ENCODE measurements around the gene YAP1. TPM values are rescaled to one million over a fixed set of nuclear protein-coding genes. Genes with fewer than 3 reads are reported as not detected.

YAP1 gene
- polyA plus RNA-seq, 3 donors = not detected

DNA sequence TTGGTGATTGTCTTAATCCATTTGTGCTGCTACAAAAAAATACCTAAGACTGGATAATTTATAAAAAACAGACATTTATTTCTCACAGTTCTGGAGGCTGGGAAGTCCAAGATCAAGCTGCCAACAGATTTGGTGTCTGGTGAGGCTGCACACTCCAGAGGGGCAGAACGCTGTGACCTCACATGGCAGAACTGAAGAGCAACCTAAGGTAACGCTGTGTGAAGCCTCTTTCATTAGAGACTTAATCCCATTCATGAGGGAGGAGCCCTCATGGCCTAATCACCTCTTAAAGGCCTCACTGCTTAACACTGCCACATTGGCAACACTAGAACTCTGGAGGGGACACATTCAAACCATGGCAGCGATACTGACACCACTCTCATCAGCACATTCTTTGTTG lies 164.4 kb downstream of the YAP1 start:
- no peak for DNase-seq

DNA sequence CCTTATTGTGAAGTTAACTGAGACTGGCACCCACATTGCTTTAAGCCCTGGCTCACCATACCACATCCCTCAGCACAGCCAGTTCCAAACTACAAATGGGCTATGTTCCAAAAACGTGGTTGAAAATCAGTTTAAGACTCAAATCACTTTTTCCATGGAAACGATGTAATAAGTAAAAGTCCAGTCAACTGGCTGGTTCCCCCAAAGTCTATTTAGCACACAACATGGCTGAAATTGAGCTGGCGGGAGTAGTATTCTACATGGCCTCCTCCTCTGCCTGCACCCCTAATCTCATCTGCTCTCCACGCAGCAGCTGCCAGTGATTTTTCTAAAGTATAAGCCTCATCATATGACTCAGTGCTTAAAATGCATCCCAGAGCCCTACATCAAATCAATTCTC lies 166.1 kb downstream of the YAP1 start:
- DNase-seq = no peak
- Histone ChIP-seq H3K79me2 (ENCODE audit: insufficient read depth, low read length) (no peaks in the 10 kb centered on the region), H3K9ac (ENCODE audit: insufficient read depth, low read length, poor library complexity, severe bottlenecking) (no peak overlapping the region), H2AFZ (ENCODE audit: insufficient read depth, low read depth, low read length, poor library complexity, severe bottlenecking) (no peak overlapping the region), H3K36me3 (replicated peaks in 1 of 2; ENCODE audit: control insufficient read depth in 1 of 2, insufficient read depth in 2 of 2, low read length in 2 of 2) (no peaks in the 10 kb centered on the region), H3K27ac (ENCODE audit: low read depth in 1 of 2, low read length in 2 of 2) (no peak overlapping the region), H3K4me2 (replicated peaks; ENCODE audit: extremely low read depth, low read length, poor library complexity, severe bottlenecking) (no peak overlapping the region), H3K9me3 (replicated peaks in 1 of 2; ENCODE audit: control insufficient read depth in 1 of 2, insufficient read depth in 1 of 2, low read length in 2 of 2) (no peaks in the 10 kb centered on the region), H3K27me3 (ENCODE audit: control insufficient read depth in 2 of 2, insufficient read depth in 2 of 2, low read length in 2 of 2) (peaks cover 13 to 39% of the 10 kb centered on the region in 2 donors), H3K4me1 (ENCODE audit: control insufficient read depth in 1 of 2, insufficient read depth in 2 of 2, low read length in 2 of 2) (no peaks in the 10 kb centered on the region), H3K4me3 (replicated peaks in 1 of 3; ENCODE audit: low read depth in 2 of 3, low read length in 3 of 3) (no peak overlapping the region), H4K20me1 (ENCODE audit: insufficient read depth, low read length) (no peaks in the 10 kb centered on the region)
- peaks cover 5% of the 10 kb centered on the region for H3K4me1 Mint-ChIP-seq
- WGBS (ENCODE audit: insufficient coverage) = 71% methylated on average over 4 of the region's 4 CpGs
- intact Hi-C loops (cut with micrococcal nuclease) = no loop called here
- H3K27me3 Mint-ChIP-seq (ENCODE audit: low read depth in 3 of 3) = peaks cover 28 to 44% (median 38%) of the 10 kb centered on the region in 3 donors
- H3K9me3 Mint-ChIP-seq = peaks cover 0 to 2% (median 0%) of the 10 kb centered on the region in 7 donors
- H3K27ac Mint-ChIP-seq = no peak overlapping the region
- H3K36me3 Mint-ChIP-seq = no peaks in the 10 kb centered on the region
- TF ChIP-seq, protein P1, sequence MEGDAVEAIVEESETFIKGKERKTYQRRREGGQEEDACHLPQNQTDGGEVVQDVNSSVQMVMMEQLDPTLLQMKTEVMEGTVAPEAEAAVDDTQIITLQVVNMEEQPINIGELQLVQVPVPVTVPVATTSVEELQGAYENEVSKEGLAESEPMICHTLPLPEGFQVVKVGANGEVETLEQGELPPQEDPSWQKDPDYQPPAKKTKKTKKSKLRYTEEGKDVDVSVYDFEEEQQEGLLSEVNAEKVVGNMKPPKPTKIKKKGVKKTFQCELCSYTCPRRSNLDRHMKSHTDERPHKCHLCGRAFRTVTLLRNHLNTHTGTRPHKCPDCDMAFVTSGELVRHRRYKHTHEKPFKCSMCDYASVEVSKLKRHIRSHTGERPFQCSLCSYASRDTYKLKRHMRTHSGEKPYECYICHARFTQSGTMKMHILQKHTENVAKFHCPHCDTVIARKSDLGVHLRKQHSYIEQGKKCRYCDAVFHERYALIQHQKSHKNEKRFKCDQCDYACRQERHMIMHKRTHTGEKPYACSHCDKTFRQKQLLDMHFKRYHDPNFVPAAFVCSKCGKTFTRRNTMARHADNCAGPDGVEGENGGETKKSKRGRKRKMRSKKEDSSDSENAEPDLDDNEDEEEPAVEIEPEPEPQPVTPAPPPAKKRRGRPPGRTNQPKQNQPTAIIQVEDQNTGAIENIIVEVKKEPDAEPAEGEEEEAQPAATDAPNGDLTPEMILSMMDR (IDR thresholded peaks at IDR 0.05) = no peak
- H3K4me3 Mint-ChIP-seq = no peak overlapping the region

More for the DNA sequence above, 164.4 kb downstream of the YAP1 start:
- Histone ChIP-seq H3K36me3 (replicated peaks in 1 of 2; ENCODE audit: control insufficient read depth in 1 of 2, insufficient read depth in 2 of 2, low read length in 2 of 2) (no peaks in the 10 kb centered on the region), H3K4me1 (ENCODE audit: control insufficient read depth in 1 of 2, insufficient read depth in 2 of 2, low read length in 2 of 2) (no peaks in the 10 kb centered on the region), H3K9me3 (replicated peaks in 1 of 2; ENCODE audit: control insufficient read depth in 1 of 2, insufficient read depth in 1 of 2, low read length in 2 of 2) (no peaks in the 10 kb centered on the region), H3K79me2 (ENCODE audit: insufficient read depth, low read length) (no peaks in the 10 kb centered on the region), H3K9ac (ENCODE audit: insufficient read depth, low read length, poor library complexity, severe bottlenecking) (no peak overlapping the region), H3K4me2 (replicated peaks; ENCODE audit: extremely low read depth, low read length, poor library complexity, severe bottlenecking) (no peak overlapping the region), H4K20me1 (ENCODE audit: insufficient read depth, low read length) (no peaks in the 10 kb centered on the region), H2AFZ (ENCODE audit: insufficient read depth, low read depth, low read length, poor library complexity, severe bottlenecking) (no peak overlapping the region), H3K27ac (ENCODE audit: low read depth in 1 of 2, low read length in 2 of 2) (no peak overlapping the region), H3K27me3 (ENCODE audit: control insufficient read depth in 2 of 2, insufficient read depth in 2 of 2, low read length in 2 of 2) (peaks cover 17 to 44% of the 10 kb centered on the region in 2 donors), H3K4me3 (replicated peaks in 1 of 3; ENCODE audit: low read depth in 2 of 3, low read length in 3 of 3) (no peak overlapping the region)
- H3K4me1 Mint-ChIP-seq = peaks cover 3% of the 10 kb centered on the region
- no peaks in the 10 kb centered on the region for H3K36me3 Mint-ChIP-seq
- peaks cover 34 to 53% (median 40%) of the 10 kb centered on the region in 3 donors for H3K27me3 Mint-ChIP-seq (ENCODE audit: low read depth in 3 of 3)
- H3K9me3 Mint-ChIP-seq = peaks cover 0 to 2% (median 0%) of the 10 kb centered on the region in 7 donors
- TF ChIP-seq, protein P1 (IDR thresholded peaks at IDR 0.05) = no peak
- intact Hi-C loops (cut with micrococcal nuclease) = no loop called here
- H3K4me3 Mint-ChIP-seq = no peak overlapping the region
- 100% methylated on average over 2 of the region's 3 CpGs for WGBS (ENCODE audit: insufficient coverage)
- no peak overlapping the region for H3K27ac Mint-ChIP-seq

Data from CD14-positive monocyte (primary cell).